ENCODE results near the gene CBX1. TPM values are rescaled to one million over a fixed set of nuclear protein-coding genes. Genes with fewer than 3 reads are reported as not detected.

CBX1 gene
- total and polyA plus RNA-seq, 2 donors (not counting 3 experiments of a cell fraction or from before 2014, with no cell fraction given): 20.4 to 95.2 TPM

DNA sequence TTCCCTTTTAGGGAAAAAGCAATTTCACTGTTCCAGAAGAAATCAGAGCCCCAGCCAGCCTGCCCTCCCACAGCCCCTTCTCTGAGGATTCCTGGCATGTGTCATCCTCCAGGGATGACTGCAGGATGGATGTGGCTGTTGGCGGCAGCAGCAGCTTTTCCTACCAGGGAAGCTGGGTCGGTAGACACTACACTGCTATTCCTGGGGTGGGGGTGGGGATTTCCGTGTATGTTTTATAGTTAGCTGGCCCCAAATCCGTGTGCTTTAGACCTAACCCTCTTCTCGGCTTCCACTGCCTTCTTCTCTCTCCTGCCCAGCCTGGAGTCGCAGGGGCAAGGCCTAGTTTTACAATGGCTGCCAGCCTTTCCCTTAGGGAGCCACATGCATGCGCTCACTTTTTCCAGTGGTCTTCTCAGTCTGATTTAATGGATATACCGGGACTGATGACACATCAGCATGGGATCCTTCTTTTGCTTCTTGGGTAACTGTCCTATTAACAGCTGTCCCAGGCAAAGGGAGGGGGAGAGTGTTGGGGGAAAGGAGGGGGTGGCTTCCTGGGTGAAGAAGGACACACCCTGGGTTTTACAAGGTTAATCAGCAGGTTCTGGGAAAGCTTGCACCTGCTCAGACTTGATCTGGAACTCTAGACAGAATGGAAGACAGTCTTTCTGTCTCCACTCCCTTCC, 55.8 kb downstream of the CBX1 start:
- no peaks in the 10 kb centered on the region for H3K36me3 ChIP-seq (ENCODE audit: control insufficient read depth in 2 of 2, extremely low read depth in 1 of 2, insufficient read depth in 2 of 2, low read length in 2 of 2)
- H3K4me3 ChIP-seq (replicated peaks in 1 of 3; ENCODE audit: insufficient read depth in 1 of 3, low read depth in 1 of 3, low read length in 3 of 3): no peak overlapping the region
- no peaks in the 10 kb centered on the region for H3K9me3 ChIP-seq (replicated peaks; ENCODE audit: control insufficient read depth, insufficient read depth, low read length)
- peaks cover 16% of the 10 kb centered on the region for H3K4me1 ChIP-seq (ENCODE audit: control insufficient read depth, extremely low read depth, insufficient read depth, low read length)
- no peak overlapping the region for H3K27ac ChIP-seq (ENCODE audit: insufficient read depth, low read depth, low read length)
- no peaks in the 10 kb centered on the region for H3K27me3 ChIP-seq (ENCODE audit: control insufficient read depth in 2 of 2, insufficient read depth in 2 of 2, low read length in 2 of 2)
- BruUV-seq (replicated peaks): no TSS peak
- FAIRE-seq: no peak
- peaks cover 12% of the 10 kb centered on the region for H3K79me2 ChIP-seq (ENCODE audit: control insufficient read depth, insufficient read depth, low read length)
- no peaks in the 10 kb centered on the region for H4K20me1 ChIP-seq (replicated peaks; ENCODE audit: control insufficient read depth, extremely low read depth, insufficient read depth, low read length)
- no peak overlapping the region for H3K9ac ChIP-seq (replicated peaks; ENCODE audit: extremely low read depth, insufficient read depth, low read length)
- dilution Hi-C loops (cut with MboI; ENCODE audit: extremely low pct_ligation_motif_present, low sequenced_read_pairs) (no loop called here), intact Hi-C loops (cut with micrococcal nuclease) (loop anchor here (5.0 kb wide), 1 partner anchor 197 kb away; no protein-coding TSS in a partner anchor)
- no peaks in the 10 kb centered on the region for H3K9me1 ChIP-seq (replicated peaks; ENCODE audit: control insufficient read depth, extremely low read depth, insufficient read depth, low read length)
- no peak for DNase-seq (ENCODE audit: low read depth, low spot score)
- H2AFZ ChIP-seq (ENCODE audit: low read depth, low read length): no peak overlapping the region
- TF ChIP-seq POLR2AphosphoS5 (IDR thresholded peaks at IDR 0.05; ENCODE audit: insufficient read depth, low read depth, low read length): no peak
- TF ChIP-seq MYC (IDR thresholded peaks at IDR 0.05; ENCODE audit: low read depth, low read length): no peak
- TF ChIP-seq EZH2 (IDR thresholded peaks at IDR 0.05; ENCODE audit: borderline replicate concordance, low read depth, low read length, severe bottlenecking): no peak
- TF ChIP-seq CTCF (IDR thresholded peaks at IDR 0.05; ENCODE audit: extremely low read depth in 1 of 2, insufficient read depth in 1 of 2, low read depth in 1 of 2, low read length in 2 of 2): no peak
- TF ChIP-seq JUN (IDR thresholded peaks at IDR 0.05; ENCODE audit: borderline replicate concordance, insufficient read depth, insufficient read length, low read depth): no peak
- TF ChIP-seq, protein P1, sequence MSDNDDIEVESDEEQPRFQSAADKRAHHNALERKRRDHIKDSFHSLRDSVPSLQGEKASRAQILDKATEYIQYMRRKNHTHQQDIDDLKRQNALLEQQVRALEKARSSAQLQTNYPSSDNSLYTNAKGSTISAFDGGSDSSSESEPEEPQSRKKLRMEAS (IDR thresholded peaks at IDR 0.05; ENCODE audit: insufficient read depth, insufficient read length): no peak
- TF ChIP-seq GATA2 (IDR thresholded peaks at IDR 0.05; ENCODE audit: insufficient read depth, insufficient read length, low read depth, low read length): no peak
- TF ChIP-seq FOS (IDR thresholded peaks at IDR 0.05; ENCODE audit: borderline replicate concordance, insufficient read depth, low read length): no peak
- TF ChIP-seq POLR2A (IDR thresholded peaks at IDR 0.05; ENCODE audit: low read depth, low read length): no peak
- POLR2A ChIA-PET: no interaction called here
- no peak overlapping the region for H3K4me2 ChIP-seq (ENCODE audit: insufficient read depth, low read length)
- CTCF ChIA-PET: interaction anchor here (1.2 to 6.3 kb wide), 4 partner anchors 9 to 53 kb away, joined by 3 to 64 read pairs (median 8); no protein-coding TSS in a partner anchor
